ENCODE data around the gene KIF6. TPM values are rescaled to one million over a fixed set of nuclear protein-coding genes. Genes with fewer than 3 reads are reported as not detected.

The KIF6 gene
- total RNA-seq, 2 donors from 2014 or later: 0.46 TPM; not detected in 1

GRCh38 chr6:39407446-39407993 is 317.7 kb downstream of the KIF6 start:
- no peak overlapping the region for H3K4me3 Mint-ChIP-seq

GRCh38 chr6:39404312-39404711 is 320.9 kb downstream of the KIF6 start:
- peaks cover 7% of the 10 kb centered on the region for H3K27me3 Mint-ChIP-seq (ENCODE audit: low read depth)
- no peaks in the 10 kb centered on the region for H3K4me1 Mint-ChIP-seq (ENCODE audit: low read depth)
- ATAC-seq (replicated peaks in 1 of 2) (no peak), DNase-seq (no peak)
- H3K4me3 Mint-ChIP-seq: no peak overlapping the region
- no peaks in the 10 kb centered on the region for H3K9me3 Mint-ChIP-seq
- no peaks in the 10 kb centered on the region for H3K36me3 Mint-ChIP-seq (ENCODE audit: insufficient read depth in 2 of 2)
- no peak overlapping the region for H3K27ac Mint-ChIP-seq

More at GRCh38 chr6:39407446-39407993, 317.7 kb downstream of the KIF6 start:
- Mint-ChIP-seq H3K36me3 (ENCODE audit: insufficient read depth in 2 of 2) (no peaks in the 10 kb centered on the region), H3K27me3 (ENCODE audit: low read depth) (peaks cover 12% of the 10 kb centered on the region), H3K9me3 (no peaks in the 10 kb centered on the region), H3K4me1 (ENCODE audit: low read depth) (no peaks in the 10 kb centered on the region), H3K27ac (no peak overlapping the region)
- DNase-seq (no peak), ATAC-seq (replicated peaks in 1 of 2) (no peak)

- DNase-seq (no peak), ATAC-seq (replicated peaks in 1 of 2) (no peak)
- no peaks in the 10 kb centered on the region for H3K36me3 Mint-ChIP-seq (ENCODE audit: insufficient read depth in 2 of 2)
- peaks cover 6% of the 10 kb centered on the region for H3K27me3 Mint-ChIP-seq (ENCODE audit: low read depth)
- H3K9me3 Mint-ChIP-seq: no peaks in the 10 kb centered on the region
- H3K4me3 Mint-ChIP-seq: no peak overlapping the region
- H3K4me1 Mint-ChIP-seq (ENCODE audit: low read depth): no peaks in the 10 kb centered on the region
- H3K27ac Mint-ChIP-seq: no peak overlapping the region
Measured at GRCh38 chr6:39403304-39403703, 321.9 kb downstream of the KIF6 start.

GRCh38 chr6:39402239-39402751 is 322.9 kb downstream of the KIF6 start:
- no peaks in the 10 kb centered on the region for H3K36me3 Mint-ChIP-seq (ENCODE audit: insufficient read depth in 2 of 2)
- H3K27me3 Mint-ChIP-seq (ENCODE audit: low read depth): no peaks in the 10 kb centered on the region
- DNase-seq (no peak), ATAC-seq (replicated peaks in 1 of 2) (no peak)
- H3K4me3 Mint-ChIP-seq: no peak overlapping the region
- H3K4me1 Mint-ChIP-seq (ENCODE audit: low read depth): no peaks in the 10 kb centered on the region
- no peaks in the 10 kb centered on the region for H3K9me3 Mint-ChIP-seq
- H3K27ac Mint-ChIP-seq: no peak overlapping the region

- ATAC-seq (replicated peaks in 1 of 2): no peak
- no peaks in the 10 kb centered on the region for H3K36me3 Mint-ChIP-seq (ENCODE audit: insufficient read depth in 2 of 2)
- H3K27ac Mint-ChIP-seq: no peak overlapping the region
- H3K4me3 Mint-ChIP-seq: no peak overlapping the region
- no peaks in the 10 kb centered on the region for H3K4me1 Mint-ChIP-seq (ENCODE audit: low read depth)
- no peaks in the 10 kb centered on the region for H3K27me3 Mint-ChIP-seq (ENCODE audit: low read depth)
- no peaks in the 10 kb centered on the region for H3K9me3 Mint-ChIP-seq
- no peak for DNase-seq
Measured at GRCh38 chr6:39401376-39401775, 323.8 kb downstream of the KIF6 start.

GRCh38 chr6:39400026-39400425 is 325.2 kb downstream of the KIF6 start:
- no peak for ATAC-seq (replicated peaks in 1 of 2)
- Mint-ChIP-seq H3K9me3 (no peaks in the 10 kb centered on the region), H3K27me3 (ENCODE audit: low read depth) (no peaks in the 10 kb centered on the region), H3K27ac (no peak overlapping the region), H3K4me1 (ENCODE audit: low read depth) (no peaks in the 10 kb centered on the region), H3K36me3 (ENCODE audit: insufficient read depth in 2 of 2) (no peaks in the 10 kb centered on the region), H3K4me3 (no peak overlapping the region)
- DNase-seq: no peak

- Mint-ChIP-seq H3K4me3 (no peak overlapping the region), H3K27me3 (ENCODE audit: low read depth) (no peaks in the 10 kb centered on the region), H3K9me3 (no peaks in the 10 kb centered on the region), H3K4me1 (ENCODE audit: low read depth) (no peaks in the 10 kb centered on the region), H3K27ac (no peak overlapping the region), H3K36me3 (ENCODE audit: insufficient read depth in 2 of 2) (no peaks in the 10 kb centered on the region)
- no peak for ATAC-seq (replicated peaks in 1 of 2)
- DNase-seq: no peak
Measured at GRCh38 chr6:39396854-39397253, 328.4 kb downstream of the KIF6 start.

GRCh38 chr6:39393075-39393474 is 332.1 kb downstream of the KIF6 start:
- ATAC-seq (replicated peaks in 1 of 2) (no peak), DNase-seq (no peak)
- H3K4me1 Mint-ChIP-seq (ENCODE audit: low read depth): no peaks in the 10 kb centered on the region
- H3K4me3 Mint-ChIP-seq: no peak overlapping the region
- no peak overlapping the region for H3K27ac Mint-ChIP-seq
- H3K27me3 Mint-ChIP-seq (ENCODE audit: low read depth): no peaks in the 10 kb centered on the region
- no peaks in the 10 kb centered on the region for H3K9me3 Mint-ChIP-seq
- H3K36me3 Mint-ChIP-seq (ENCODE audit: insufficient read depth in 2 of 2): no peaks in the 10 kb centered on the region

GRCh38 chr6:39391182-39391581 is 334.0 kb downstream of the KIF6 start:
- H3K27ac Mint-ChIP-seq: no peak overlapping the region
- H3K27me3 Mint-ChIP-seq (ENCODE audit: low read depth): peaks cover 12% of the 10 kb centered on the region
- no peaks in the 10 kb centered on the region for H3K9me3 Mint-ChIP-seq
- DNase-seq (no peak), ATAC-seq (replicated peaks in 1 of 2) (no peak)
- no peaks in the 10 kb centered on the region for H3K36me3 Mint-ChIP-seq (ENCODE audit: insufficient read depth in 2 of 2)
- no peak overlapping the region for H3K4me3 Mint-ChIP-seq
- no peaks in the 10 kb centered on the region for H3K4me1 Mint-ChIP-seq (ENCODE audit: low read depth)

GRCh38 chr6:39389484-39389767 is 335.8 kb downstream of the KIF6 start:
- Mint-ChIP-seq H3K4me3 (no peak overlapping the region), H3K9me3 (no peaks in the 10 kb centered on the region), H3K36me3 (ENCODE audit: insufficient read depth in 2 of 2) (no peaks in the 10 kb centered on the region), H3K27me3 (ENCODE audit: low read depth) (peaks cover 15% of the 10 kb centered on the region), H3K4me1 (ENCODE audit: low read depth) (no peaks in the 10 kb centered on the region), H3K27ac (no peak overlapping the region)
- DNase-seq (no peak), ATAC-seq (replicated peaks in 1 of 2) (no peak)

- H3K27me3 Mint-ChIP-seq (ENCODE audit: low read depth): peaks cover 15% of the 10 kb centered on the region
- no peaks in the 10 kb centered on the region for H3K9me3 Mint-ChIP-seq
- H3K4me1 Mint-ChIP-seq (ENCODE audit: low read depth): no peaks in the 10 kb centered on the region
- H3K36me3 Mint-ChIP-seq (ENCODE audit: insufficient read depth in 2 of 2): no peaks in the 10 kb centered on the region
- H3K4me3 Mint-ChIP-seq: no peak overlapping the region
- DNase-seq (no peak), ATAC-seq (replicated peaks in 1 of 2) (no peak)
- no peak overlapping the region for H3K27ac Mint-ChIP-seq
Measured at GRCh38 chr6:39388606-39389483, 336.4 kb downstream of the KIF6 start.

- Mint-ChIP-seq H3K4me1 (ENCODE audit: low read depth) (no peaks in the 10 kb centered on the region), H3K36me3 (ENCODE audit: insufficient read depth in 2 of 2) (no peaks in the 10 kb centered on the region), H3K4me3 (no peak overlapping the region), H3K27ac (no peak overlapping the region), H3K27me3 (ENCODE audit: low read depth) (peaks cover 15% of the 10 kb centered on the region), H3K9me3 (no peaks in the 10 kb centered on the region)
- DNase-seq (no peak), ATAC-seq (replicated peaks in 1 of 2) (no peak)
Measured at GRCh38 chr6:39387785-39388184, 337.4 kb downstream of the KIF6 start.

GRCh38 chr6:39386487-39386886 is 338.7 kb downstream of the KIF6 start:
- peaks cover 15% of the 10 kb centered on the region for H3K27me3 Mint-ChIP-seq (ENCODE audit: low read depth)
- ATAC-seq (replicated peaks in 1 of 2): no peak
- no peak overlapping the region for H3K27ac Mint-ChIP-seq
- H3K4me1 Mint-ChIP-seq (ENCODE audit: low read depth): no peaks in the 10 kb centered on the region
- H3K36me3 Mint-ChIP-seq (ENCODE audit: insufficient read depth in 2 of 2): no peaks in the 10 kb centered on the region
- no peak overlapping the region for H3K4me3 Mint-ChIP-seq
- no peak for DNase-seq
- H3K9me3 Mint-ChIP-seq: no peaks in the 10 kb centered on the region
